NCI-H774 (cell line): Measurements from ENCODE around the gene RPRM.
"Not testable (repeated sequence)": the region's sequence is repeated elsewhere in the genome, so short reads cannot be mapped to it uniquely, and the experiment has no call there.

Source experiments
- DNase-seq: peaks from one replicate; lab custom pipeline; 2025; lab: John Stamatoyannopoulos, UW

Gene RPRM

DNA sequence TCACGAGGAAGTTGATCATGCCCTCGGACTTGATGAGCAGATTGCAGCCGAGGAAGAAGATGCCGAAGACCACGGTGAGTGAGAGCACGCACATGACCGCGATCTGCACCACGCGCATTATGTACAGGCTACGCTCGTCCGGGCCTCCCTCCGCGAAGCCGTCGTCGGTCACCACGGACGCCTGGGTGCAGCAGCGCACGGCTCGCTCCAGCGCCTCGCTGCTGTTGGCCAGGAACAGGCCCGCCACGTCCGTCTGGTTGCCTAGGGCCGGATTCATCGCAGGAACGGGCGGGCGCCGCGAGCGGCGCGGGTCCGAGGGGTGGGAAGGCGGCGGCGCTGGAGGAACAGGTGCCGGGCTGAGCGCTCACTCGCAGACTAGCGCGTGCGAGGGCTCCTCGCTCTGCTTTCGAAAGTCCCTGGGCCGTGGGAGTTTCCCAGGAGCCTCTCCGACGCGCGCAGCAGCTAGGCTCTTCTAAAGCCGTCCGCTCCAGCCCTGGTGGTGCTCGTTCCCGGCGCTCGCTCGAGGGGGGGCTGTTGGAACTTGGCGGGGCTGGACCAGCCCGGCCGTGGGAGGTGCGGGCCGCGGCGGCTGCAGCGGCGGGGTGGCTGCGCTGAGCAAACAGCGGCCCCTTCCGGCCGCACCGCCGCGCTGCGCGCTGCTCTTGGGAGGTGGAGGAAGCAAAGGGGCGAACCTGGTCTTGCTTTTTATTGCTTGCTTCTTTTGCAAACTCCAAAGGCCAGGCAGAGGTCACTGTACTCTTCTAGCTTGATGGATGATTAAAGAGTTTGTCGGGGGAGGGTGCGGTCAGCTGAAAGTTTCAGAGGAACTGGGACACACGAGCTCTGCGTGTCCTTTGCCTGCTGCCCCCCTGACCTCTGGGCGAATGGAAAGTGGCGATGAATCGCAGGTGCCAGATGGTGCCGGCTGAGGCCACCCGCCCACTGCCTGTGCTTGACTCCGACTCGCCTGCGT lies at the start of gene RPRM:
TSS of gene RPRM (minus strand) at position 474 of the 973 bp plus-strand sequence. CDS start at position 277, 197 bp downstream.
- DNase-seq = peak; percentile 91

DNA sequence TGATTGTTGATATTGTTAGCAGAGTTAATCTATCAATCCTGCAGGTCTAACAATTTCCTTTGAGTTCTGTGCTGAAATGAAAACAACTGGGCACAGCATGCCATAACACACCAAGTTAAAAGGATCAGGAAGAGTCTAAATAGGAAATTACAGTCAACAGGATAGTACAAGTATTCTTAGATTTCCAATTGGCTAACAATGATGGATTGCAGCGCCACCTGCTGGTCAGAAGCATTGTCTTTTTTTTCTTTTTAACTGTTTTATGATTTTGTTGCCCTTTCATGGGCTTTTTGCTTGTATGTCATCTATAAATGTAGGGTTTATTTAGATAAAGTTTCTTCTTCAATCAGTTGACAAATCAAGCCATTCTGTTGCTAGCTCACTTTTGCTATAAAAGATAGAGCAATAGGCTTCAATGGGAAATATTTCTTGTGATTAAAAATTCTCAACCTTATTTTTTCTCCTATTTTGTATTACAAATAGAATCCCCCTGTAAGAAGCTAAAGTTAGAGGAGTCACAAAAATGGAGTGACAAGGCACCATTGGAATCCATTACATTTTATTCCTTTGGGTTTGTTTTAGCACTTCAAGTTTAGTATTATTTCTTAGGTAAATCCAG lies 40.8 kb upstream of the RPRM start:
- DNase-seq = peak; percentile 63

DNA sequence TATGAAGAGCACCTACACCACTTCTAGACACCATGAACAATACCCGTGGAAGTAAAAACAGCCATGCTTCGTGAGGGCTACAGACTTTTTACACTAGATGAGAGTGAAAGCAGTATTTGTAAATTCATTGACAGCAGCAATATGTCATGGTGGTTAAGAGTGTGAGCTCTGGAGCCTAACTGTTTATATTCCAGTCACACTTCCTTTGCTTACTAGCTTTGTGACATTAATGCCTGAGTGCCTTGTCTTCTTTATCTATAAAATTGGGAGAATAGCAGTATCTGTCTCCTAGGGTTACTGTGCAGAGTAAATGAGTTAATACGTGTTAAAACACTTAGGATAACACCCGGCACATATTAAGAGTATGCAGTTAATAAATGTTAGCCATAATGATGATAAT lies 33.8 kb upstream of the RPRM start:
- no peak for DNase-seq

DNA sequence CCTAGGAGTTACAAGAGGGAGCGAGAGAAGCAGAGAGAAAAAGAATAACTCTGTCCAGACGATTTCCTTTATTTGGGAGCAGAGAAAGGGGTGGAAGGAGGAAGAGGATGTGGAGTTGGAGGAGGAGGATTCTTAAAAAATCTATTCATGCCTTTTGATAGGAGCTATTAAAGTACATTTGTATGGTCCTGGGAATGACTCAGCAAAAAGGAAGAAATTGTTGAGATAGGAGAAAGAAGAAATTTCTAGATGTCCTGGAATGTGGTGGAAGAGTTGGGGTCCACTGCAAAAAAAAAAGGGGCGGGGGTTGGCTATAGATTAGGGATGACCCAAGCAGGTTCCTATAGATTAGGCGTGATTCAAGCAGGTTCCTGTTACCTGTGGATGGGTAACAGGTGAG lies 32.4 kb upstream of the RPRM start:
- DNase-seq = no peak

DNA sequence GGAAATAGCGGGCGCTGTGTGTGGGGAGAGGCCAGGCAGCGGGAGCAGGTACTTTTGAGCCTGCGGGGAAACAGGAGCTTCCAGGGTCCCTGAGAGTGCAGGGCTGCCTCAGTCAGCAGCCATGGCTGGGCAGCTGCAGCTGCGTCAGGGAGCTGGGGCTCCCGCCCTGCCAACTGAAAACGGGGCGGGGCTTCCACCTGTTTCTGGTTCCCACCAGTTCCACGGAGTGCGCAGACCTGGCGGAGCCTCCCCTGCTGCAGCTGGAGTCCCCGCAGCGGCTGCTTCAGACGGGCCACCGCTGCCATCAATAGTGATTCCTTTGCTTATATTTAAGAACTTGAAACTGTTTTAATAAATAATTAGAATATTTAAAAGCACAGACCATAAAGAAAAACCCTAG lies 30.6 kb upstream of the RPRM start:
- no peak for DNase-seq

DNA sequence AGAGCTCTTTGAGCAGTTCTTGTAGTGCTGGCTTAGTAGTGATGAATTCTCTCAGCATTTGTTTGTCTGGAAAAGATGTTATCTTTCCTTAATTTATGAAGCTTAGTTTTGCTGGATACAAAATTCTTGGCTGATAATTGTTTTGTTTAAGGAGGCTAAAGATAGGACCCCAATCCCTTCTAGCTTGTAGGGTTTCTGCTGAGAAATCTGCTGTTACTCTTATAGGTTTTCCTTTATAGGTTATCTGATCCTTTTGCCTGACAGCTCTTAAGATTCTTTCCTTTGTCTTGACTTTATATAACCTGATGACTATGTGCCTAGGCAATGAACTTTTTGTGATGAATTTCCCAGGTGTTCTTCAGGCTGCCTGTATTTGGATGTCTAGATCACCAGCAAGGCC lies 27.9 kb upstream of the RPRM start:
- not testable (repeated sequence) for DNase-seq

DNA sequence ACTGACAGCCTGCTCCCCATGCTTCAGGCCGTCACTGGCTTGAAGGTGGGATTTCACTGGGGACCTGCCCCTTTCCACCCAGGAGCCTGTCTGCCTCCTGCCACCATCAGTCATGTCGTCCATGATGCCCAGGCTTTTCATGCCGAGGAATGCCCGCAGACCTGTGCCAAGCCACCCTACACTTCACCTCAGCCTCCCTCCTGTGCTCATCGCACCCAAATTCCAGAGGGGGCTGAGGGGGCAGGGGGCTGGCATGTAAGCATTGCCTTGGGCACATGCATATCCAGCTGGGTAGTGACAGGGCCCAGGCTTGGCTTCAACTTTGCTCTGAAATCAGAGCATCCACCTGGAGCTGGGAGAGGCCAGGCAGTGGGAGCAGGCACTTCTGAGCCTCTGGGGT lies 20.9 kb upstream of the RPRM start:
- DNase-seq = no peak

DNA sequence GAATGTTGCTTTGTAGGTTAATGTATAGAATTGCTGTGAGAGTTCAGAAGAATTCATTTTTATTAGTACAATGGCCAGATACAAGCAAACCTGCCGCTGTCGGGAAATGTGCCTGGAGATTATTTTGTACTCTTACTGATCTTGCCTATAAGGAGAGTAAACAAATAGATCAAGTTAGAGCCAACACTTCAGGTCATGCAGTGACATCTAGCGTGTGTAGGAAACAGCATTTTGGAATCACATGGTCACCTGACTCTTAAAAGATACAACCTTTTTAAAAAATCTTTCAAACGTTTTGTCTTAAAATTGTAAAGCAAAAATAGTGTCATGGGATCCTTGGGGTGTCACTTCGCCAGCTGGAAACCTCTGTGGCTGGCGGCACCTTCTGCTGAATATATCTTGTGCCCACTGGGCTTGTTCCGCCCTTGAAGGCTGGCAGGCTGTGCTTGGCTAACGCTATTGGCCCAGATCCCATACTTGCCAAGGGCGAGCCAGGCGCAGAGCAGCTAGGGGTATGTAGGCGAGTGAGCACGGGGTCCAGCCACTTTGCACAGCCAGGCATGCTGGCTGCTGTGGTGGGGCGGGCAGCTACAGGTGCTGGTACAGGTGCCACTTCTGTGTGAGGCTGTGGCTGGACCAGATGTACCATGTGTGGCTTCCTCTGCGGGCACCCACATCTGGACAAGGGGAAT lies 19.5 kb upstream of the RPRM start:
- DNase-seq = no peak

DNA sequence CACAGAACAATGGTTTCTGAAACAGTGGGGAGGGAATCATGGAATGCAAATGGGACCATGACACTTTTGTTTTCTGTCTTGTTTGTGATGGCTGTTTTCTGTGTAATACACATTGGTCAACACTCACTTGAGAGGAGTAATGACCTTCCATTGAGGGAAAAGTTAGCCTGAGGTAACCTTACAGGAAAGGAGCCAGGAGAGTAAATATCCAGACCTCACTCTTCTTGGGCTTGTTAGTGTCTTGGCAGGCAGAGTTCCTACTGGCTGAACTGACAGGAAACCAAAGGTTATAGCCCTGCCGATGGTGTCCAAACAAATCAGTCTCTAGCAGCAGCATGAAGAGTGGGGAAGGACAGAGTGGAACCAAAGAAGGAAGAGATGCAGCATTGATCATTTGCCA lies 17.2 kb upstream of the RPRM start:
- no peak for DNase-seq

DNA sequence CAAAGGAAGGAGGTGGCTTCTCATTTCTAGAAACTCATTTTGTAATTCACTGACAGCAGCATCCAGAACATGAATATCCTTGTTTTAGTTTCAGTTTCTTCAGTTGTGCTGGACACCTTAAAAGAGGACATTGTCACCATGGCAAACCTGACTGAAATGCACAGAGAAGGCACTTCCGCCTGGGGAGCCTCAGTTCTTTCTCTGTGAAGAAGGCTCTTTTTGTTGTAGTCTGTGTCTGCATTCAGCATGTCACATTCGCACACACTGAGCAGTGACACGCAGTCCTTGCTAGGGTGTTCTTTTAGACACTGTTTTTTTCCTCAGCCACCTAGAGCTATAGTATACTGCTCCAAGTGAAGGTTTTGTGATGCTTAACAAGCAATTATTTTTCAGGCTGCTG lies 9.5 kb upstream of the RPRM start:
- no peak for DNase-seq

DNA sequence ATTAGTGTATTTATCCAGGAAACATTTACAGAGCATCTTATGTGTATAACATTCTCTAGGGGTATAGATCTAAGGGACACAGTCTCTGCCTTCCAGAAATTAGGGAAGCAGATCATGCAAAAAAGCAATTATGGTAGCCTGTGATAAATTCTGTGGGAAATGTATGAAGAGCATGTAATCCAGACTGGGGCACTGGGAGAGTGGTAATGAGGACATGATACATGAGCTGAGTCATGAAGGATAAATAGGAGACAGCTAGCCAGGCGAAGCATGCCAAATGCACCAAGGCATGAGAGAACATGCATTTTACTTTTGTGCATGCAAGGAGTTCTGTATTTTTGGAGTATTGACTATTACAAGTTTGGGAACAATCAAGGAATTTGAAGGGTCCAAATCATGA lies 8.9 kb upstream of the RPRM start:
- no peak for DNase-seq

DNA sequence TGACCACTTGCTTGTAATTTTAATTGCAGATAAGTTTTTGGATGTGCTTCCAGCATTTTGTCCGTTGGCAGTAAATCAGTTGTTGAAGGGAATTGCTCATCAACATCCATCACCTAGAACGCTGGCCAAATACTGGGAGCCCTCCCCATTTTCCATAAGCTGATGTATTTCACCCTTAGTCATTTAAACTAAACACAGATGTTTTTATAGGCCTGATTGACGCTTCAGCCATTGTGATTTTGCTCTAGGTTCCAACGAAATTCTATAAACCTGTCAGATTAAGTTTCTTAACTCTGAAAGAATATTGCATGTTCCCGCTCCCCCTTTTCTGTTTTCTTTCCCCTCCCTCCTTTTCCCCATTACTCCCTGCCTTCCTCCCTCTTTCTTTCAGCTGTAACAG lies 1.0 kb upstream of the RPRM start:
- DNase-seq = no peak

DNA sequence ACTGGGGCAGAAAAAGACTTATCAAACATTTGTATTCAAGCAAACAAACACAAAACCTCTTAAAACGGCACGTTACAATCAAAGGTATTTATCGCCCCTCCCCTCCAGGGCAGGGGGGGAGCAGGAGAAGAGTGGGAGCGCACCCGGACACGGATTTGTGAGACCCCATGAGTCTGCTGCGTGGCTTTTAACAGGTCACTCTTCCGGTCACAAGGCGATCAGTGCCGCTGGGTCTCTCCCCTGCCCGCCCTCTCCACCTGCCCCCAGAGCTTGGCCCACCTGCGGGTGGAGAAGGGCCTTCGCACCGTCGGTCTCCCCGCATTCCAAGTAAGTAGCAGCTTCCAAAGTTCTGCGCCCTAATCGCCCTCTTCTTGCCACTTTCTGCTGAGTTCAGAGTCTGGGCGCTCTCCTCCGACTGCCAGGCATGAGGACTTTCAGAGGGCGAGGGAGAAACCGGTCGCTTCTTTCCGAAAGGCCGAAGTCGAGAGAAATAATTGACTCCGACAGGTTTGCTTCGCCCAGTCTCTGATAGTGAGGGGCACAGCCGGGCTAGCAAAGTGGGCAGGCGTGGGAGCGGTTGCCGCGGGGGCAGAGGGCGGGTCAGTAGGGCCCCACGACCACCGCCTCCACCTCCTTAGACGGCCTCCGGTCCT lies 800 bp downstream of the RPRM start:
- peak; percentile 63 for DNase-seq

DNA sequence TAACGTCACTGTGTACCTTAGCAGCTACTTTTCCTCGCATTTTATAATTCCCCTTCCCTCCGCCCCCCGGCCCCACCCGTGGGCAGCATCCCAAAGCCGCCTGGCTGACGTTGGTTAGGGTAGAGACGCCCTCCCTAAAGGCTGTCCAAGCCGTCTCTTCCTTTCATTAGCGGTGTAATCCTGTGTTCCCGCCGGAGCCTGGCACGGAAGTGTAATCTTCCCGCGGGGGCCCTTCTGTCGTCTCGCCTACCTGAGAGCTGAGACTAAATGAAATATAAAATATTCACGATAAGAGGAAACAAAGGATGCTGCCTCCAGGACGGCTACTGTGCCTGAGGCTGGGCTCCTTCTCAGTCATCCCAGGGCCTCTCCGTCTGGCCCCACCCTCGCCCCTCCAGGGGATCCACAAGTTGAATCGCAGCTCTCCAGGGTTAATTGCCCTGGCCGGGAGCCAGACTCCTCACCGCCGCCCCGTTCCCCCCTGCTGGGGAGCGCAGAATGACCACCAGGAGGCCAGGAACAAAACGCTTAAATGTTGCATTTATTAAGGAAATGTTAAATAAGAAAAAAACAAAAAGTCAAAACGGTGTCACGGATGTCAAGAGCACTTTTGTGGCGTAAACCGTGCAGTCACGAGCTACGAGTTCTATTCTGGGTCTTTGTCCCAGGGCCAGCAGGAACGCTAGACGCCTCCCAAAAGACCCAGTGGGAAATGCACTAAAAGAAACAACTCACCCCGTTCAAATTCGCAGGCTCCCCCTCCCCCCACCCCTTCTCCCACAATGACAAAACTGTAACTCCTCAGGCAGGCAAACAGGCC lies 1.5 kb downstream of the RPRM start:
- DNase-seq = peak; percentile 76

DNA sequence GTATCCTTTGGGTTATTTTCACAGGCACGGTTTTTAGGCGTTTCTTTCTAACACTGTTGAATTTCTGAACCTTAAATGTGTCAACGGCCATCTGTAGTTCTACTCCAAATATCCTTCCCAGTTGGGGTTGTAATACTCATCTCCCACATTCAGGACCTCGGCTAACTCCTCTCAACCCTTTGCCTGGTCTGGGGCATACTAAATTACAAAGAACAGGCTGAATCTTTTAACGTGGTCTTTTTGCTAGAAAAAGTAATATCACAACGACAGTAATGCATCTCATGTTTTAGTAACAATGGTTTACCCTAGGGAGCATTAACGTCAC lies 2.1 kb downstream of the RPRM start:
- no peak for DNase-seq

DNA sequence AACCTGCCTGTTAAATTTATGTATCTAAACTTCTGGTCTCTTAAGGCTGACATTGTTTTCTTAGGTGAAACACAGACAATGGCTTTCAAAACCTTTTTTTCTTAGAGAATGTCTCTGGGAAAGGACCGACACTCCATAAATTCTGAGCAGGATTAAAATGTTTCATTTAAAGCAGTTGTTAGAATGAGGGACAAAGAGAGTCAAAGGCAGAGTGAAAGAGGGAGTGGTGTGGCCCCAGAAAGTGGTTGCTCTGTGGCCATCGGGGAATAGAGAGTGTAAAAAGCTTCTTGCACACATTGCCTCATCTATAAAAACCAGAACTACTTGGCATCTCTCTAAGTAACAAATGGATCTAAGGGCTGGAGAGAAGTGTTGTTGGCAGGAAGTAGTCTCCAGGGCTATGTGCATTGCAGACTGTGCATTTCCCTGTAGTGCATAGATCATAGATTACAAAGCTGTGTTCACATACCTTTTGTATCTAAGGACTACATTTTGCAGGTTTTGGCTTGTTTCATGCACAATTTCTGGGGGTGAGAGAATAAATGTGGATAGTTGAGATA lies 3.6 kb downstream of the RPRM start:
- no peak for DNase-seq

DNA sequence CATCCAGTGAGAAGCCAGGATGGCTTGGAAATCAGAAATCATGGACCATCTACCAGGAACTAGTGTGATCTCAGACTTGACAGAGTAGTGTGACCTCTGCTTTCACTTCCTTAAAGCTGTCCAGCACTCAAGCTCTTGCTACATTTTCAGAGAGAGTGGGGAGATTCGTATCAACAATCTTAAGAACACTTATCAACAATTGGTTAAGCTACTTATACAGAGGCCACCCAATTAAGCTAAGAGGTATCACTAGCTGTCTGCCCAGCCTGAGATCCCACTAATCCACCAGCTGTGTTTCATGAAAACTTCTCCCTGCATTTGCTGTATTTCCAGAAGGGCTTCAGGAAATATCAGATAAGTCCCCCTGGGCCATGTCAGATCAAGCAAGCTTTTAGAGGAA lies 4.2 kb downstream of the RPRM start:
- no peak for DNase-seq

DNA sequence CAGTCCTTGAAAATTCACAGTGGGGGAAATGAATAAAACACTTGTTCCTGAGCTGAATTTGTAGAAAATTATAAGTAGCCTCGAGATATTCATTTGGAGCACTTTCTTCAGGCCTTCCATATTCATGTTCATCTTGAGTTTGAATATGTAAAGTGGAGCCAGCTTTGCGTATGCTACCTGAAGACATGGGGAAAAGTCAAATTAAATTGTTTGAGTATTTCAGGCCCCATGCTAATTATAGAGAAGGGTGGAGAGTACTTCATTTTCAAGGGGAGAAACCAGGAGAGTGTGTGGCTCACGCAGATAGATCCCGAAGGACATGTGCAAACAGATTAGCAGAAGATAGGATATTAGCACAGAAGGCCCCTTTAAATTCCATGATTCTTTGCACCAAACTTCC lies 7.7 kb downstream of the RPRM start:
- DNase-seq = no peak

DNA sequence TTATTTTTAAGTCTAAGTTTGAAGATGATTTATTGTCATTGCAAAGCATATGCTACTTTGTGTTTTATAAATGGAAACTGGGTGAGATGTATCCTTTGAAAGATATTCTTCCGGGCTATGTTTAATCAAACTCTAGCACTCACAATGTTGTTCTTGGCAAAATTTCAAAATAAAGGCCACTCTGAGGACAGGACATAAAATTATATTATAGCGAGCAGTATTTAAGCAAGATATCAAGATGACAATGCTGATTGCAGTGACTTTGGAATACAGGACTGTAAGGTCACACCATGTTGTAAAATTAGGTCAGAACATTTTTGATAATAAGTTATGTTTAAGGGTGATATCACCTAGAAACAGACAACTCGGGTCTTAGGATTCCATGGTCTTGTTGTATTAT lies 14.2 kb downstream of the RPRM start:
- DNase-seq = no peak

DNA sequence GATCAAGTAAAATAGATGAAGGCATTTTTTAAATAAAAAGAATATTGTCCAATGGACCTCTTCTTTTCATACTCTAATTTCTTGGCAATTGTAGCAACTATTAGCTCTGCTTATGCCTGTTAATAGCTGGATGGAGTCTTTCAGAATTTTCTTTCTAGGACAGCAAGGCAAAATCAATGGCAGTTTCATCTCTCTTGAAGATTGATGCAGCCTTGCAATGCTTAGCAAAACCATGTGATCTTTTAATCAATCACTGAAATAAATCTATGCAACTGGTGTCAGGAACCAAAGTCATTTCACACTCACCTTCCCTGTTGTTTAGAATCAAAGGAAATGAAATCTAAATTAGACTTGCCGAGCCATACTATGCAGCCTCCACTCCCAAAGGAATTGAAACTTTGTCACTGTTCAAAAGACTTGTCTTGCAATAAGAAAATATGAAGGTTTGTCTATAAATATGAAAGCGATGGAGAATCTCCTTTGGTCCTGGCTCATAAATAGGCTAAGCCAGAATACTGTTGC lies 16.2 kb downstream of the RPRM start:
- DNase-seq = no peak

DNA sequence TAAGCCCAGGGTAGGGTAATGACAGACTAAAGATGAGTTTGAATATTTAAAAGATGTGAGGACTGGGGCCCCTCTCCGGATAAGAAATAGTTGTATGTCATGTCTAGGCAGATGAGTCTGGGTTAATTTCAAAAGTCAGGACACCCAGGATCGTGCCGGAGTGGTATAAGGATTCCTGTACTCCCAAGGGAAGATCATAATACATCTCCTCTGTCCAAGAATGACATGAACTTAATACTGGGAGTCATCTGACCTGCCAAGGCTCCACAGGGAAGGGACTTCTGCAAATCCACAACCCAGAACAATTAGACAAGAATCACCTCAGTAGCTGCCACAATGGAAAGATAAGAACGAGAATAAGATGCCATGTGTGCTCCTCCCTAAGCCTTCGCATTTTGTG lies 17.1 kb downstream of the RPRM start:
- DNase-seq = no peak
